Measurements from ENCODE around the gene RPL13A.
A peak's percentile ranks its signal among the peaks of the same experiment; 100 is the strongest.
"Not testable (repeated sequence)": the region's sequence is repeated elsewhere in the genome, so short reads cannot be mapped to it uniquely, and the experiment has no call there.

Gene RPL13A

DNA sequence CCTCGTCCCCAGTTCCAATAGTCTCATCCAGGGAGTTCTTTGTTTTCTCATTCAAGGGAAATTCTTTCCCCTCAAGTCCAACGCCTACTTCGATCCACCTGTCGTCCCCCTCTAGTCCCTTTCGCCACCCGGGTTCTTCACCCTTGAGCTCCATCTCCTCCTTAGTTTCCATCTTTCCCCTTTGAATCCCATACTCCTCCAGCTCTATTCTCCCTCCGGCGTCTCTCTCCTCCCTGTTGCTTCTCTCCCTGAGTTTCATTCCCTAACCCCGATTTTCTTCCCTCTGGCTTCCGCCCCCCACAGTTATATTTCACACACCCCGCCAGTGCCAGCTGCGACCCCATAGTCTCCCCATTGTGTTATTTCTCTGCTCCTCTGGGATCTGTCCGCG is 45.5 kb upstream of the RPL13A start:
- peak overlapping the region; percentile 57 to 80 for H3K4me3 ChIP-seq
- TF ChIP-seq CTCF (IDR thresholded peaks at IDR 0.05), result no peak
- intact Hi-C loops (cut with DNase I; ENCODE audit: low total_unique reads), result loop anchor here (2.0 to 10.0 kb wide), 2 partner anchors 49 to 177 kb away; no protein-coding TSS in a partner anchor
- H3K9me3 ChIP-seq, result no peaks in the 10 kb centered on the region
- H3K4me1 ChIP-seq, result peaks cover 0 to 21% (median 10%) of the 10 kb centered on the region in 4 donors
- peaks cover 0 to 9% (median 6%) of the 10 kb centered on the region in 3 donors for H3K36me3 ChIP-seq
- H3K27me3 ChIP-seq, result peaks cover 0 to 56% of the 10 kb centered on the region in 2 donors
- DNase-seq, result no peak
- H3K27ac ChIP-seq, result peak overlapping the region in 1 of 2 donors; percentile 77

DNA sequence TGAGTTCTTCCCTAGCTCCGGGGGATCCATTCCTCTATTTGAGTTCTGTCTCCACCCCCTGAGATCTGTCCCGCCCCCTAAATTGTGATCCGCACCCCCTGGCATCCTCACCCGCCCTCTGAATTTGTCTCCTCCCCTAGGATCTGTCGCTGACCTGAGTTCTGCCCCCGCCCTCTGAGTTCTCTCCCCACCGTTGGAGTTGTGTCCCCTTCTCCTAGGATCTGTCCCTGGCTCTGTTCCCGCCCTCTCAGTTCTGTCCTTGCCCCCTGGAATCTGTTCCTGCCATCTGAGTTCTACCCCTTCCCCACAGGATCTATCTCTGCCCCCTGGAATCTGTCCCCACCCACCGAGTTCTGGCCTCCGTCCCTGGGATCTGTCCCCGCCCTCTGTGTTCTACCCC is 45.1 kb upstream of the RPL13A start:
- peaks cover 0 to 13% (median 7%) of the 10 kb centered on the region in 3 donors for H3K36me3 ChIP-seq
- H3K27me3 ChIP-seq, result peaks cover 0 to 52% of the 10 kb centered on the region in 2 donors
- peak; percentile 69 to 79 for DNase-seq
- H3K4me3 ChIP-seq, result peak overlapping the region; percentile 57 to 80
- TF ChIP-seq CTCF (IDR thresholded peaks at IDR 0.05), result no peak
- H3K4me1 ChIP-seq, result peaks cover 0 to 21% (median 10%) of the 10 kb centered on the region in 4 donors
- H3K27ac ChIP-seq, result peak overlapping the region; percentile 74 to 77
- intact Hi-C loops (cut with DNase I; ENCODE audit: low total_unique reads), result loop anchor here (2.0 to 10.0 kb wide), 2 partner anchors 50 to 178 kb away; no protein-coding TSS in a partner anchor
- H3K9me3 ChIP-seq, result no peaks in the 10 kb centered on the region

- Histone ChIP-seq H3K27ac (peak overlapping the region; percentile 74 to 77), H3K4me3 (peak overlapping the region; percentile 57 to 80), H3K9me3 (no peaks in the 10 kb centered on the region), H3K36me3 (peaks cover 0 to 17% (median 7%) of the 10 kb centered on the region in 3 donors), H3K27me3 (peaks cover 0 to 47% of the 10 kb centered on the region in 2 donors), H3K4me1 (peaks cover 0 to 21% (median 10%) of the 10 kb centered on the region in 4 donors)
- TF ChIP-seq CTCF (IDR thresholded peaks at IDR 0.05), result no peak
- intact Hi-C loops (cut with DNase I; ENCODE audit: low total_unique reads), result loop anchor here (2.0 to 10.0 kb wide), 2 partner anchors 50 to 178 kb away; no protein-coding TSS in a partner anchor
- peak; percentile 96 to 97 for DNase-seq
Observed at GRCh38 chr19:49442771-49443365, 44.5 kb upstream of the RPL13A start.

GRCh38 chr19:49443366-49444099 is 43.9 kb upstream of the RPL13A start:
- Histone ChIP-seq H3K27me3 (peaks cover 0 to 40% of the 10 kb centered on the region in 2 donors), H3K36me3 (peaks cover 0 to 23% (median 7%) of the 10 kb centered on the region in 3 donors), H3K9me3 (no peaks in the 10 kb centered on the region), H3K27ac (peak overlapping the region; percentile 74 to 77), H3K4me1 (peaks cover 0 to 21% (median 10%) of the 10 kb centered on the region in 4 donors), H3K4me3 (peak overlapping the region; percentile 57 to 80)
- intact Hi-C loops (cut with DNase I; ENCODE audit: low total_unique reads), result loop anchor here (2.0 to 10.0 kb wide), 2 partner anchors 51 to 179 kb away; no protein-coding TSS in a partner anchor
- DNase-seq, result peak; percentile 96 to 97
- peak; percentile 77 to 85 for TF ChIP-seq CTCF (IDR thresholded peaks at IDR 0.05)

DNA sequence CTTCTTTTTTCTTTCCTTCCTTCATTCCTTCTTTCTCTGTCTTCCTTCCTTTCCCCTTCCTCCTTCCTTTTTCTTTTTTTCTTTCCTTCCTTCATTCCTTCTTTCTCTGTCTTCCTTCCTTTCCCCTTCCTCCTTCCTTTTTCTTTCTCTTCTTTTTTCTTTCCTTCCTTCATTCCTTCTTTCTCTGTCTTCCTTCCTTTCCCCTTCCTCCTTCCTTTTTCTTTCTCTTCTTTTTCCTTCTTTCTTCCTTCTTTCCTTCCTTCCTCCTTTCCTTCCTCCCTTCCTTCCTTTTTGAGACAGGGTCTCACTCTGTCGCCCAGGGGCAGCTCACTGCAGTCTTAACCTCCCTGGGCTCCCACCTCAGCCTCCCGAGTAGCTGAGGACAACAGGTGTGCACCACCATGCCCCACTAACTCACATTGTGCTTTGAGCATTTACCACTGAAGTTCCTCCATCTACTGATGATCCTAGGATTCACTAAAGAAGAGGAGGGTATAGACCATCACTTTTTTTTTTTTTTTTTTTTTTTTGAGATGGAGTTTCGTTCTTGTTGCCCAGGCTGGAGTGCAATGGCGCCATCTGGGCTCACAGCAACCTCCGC is 43.2 kb upstream of the RPL13A start:
- peak overlapping the region in 1 of 2 donors; percentile 77 for H3K27ac ChIP-seq
- H3K9me3 ChIP-seq, DNase-seq: not testable (repeated sequence)
- H3K4me1 ChIP-seq, result peaks cover 0 to 21% (median 10%) of the 10 kb centered on the region in 4 donors
- intact Hi-C loops (cut with DNase I; ENCODE audit: low total_unique reads), result loop anchor here (10.0 kb wide), 1 partner anchor 179 kb away; no protein-coding TSS in a partner anchor
- H3K36me3 ChIP-seq, result peaks cover 5 to 30% (median 13%) of the 10 kb centered on the region in 3 donors
- peak overlapping the region in 1 of 2 donors; percentile 80 for H3K4me3 ChIP-seq
- H3K27me3 ChIP-seq, result peaks cover 0 to 34% of the 10 kb centered on the region in 2 donors
